GM20431 (cell line): Measurements from ENCODE around the gene IFIH1.

ENCODE experiments used
- in situ Hi-C: fragments of 300-500 bp; cut with MseI, MboI; formaldehyde crosslinking; loops from one replicate; pipeline ENCODE4 v1.15.0; 2020; ENCODE audit warnings: low sequenced_read_pairs; ENCODE audit not compliant: unreplicated experiment

The IFIH1 gene

DNA sequence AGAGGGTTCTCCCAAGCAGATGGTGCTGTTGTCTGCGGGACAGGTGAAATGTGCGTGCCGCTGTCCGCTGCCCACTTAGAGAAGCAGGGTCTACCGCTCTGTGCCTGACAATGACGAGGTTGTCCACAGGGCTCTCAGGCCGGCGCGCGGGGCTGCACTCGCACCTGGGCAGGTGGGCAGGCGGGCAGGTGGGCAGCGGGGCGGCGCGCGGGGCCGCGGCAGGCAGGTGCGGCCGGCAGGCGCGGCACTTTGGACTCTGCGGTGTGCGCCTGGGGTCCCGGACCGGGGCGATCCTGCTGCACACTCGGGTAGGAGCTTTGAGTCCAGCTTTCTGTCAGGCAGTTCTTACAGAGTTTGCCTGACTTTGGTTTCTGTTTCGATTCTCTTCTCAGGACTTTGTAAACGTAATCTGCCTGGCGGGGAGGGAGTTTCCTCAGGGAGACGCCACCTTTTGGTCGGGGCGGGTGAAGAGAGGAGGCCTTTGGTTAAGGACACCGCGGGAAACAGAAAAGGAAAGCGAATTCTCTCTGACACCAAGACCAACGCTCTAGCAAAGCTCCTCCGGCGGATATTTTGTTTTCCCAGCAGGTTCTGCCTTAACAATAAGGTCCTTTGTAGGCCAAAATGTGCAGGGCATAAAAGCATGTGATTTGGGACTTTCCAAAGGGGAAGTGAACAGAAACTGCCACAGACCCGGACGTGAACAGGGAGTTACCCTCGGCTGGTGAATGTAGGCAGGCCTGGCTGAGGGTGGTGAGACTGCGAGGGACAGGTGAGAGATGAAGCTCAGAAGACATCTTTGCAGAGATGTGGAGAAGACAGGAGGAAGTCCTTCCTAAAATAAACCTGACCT is at the start of gene IFIH1:
TSS of gene IFIH1 (minus strand) at position 357 of the 853 bp plus-strand sequence. CDS start 377 bp downstream, outside the sequence.
- in situ Hi-C loops = no loop called here

DNA sequence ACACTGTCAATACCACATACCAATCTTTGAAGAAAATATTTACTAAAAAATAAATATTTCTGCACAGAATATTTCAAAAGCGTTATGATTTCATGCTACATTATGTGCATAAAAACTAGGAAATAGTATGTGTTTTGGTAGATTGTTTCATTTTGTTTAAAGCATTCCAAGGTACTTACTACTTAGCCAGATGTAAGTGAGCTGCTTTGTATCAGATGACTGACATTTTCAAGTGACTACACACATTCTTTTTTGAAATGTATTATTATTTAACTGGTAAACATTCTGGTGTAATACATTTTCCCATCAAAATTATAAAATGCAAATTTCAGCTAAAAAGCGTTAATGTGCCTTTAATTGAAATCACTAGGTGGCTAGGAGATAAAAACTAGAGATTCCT is 46.9 kb upstream of the IFIH1 start:
- in situ Hi-C loops = no loop called here

DNA sequence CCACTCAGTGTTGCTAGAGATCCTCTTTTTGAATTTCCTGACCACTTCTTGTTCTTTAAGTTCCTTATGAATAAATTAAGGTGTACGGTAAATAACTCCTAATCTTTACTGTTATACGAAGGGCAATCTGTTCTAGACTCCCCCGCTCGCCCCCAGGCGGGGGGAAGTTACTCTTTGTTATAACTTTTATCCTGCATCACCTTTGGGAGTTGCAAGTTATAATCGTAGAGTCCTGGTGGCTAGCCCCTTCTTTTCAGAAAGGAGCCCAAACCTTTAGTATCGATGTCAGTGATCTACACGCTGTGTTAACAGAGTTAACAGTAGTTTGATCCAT is 26.1 kb upstream of the IFIH1 start:
- in situ Hi-C loops = no loop called here

- in situ Hi-C loops = no loop called here
Observed at GRCh38 chr2:162343824-162344616, 25.5 kb upstream of the IFIH1 start, which contains the start of gene GCA. Gene GCA, plus strand, starts transcription at chr2:162344132. Its CDS starts 117 bp downstream, at chr2:162344249.

DNA sequence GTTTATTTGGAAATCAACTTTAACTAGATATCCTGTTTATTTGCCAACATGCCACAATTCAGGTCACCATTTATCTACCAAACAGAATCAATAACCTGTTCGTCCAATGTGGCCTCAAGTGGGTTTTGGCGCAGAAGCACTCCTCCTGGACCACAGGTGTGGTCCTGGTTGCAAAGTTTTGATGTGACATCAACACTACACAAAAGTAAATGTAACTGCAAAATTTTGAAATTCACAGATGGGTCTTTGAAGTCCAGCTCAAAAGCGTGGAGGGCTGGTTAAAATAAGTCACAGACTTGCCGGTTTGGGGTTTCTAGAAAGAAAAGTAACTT is 25.0 kb upstream of the IFIH1 start:
- in situ Hi-C loops = no loop called here

- in situ Hi-C loops = no loop called here
Observed at GRCh38 chr2:162342841-162343240, 24.4 kb upstream of the IFIH1 start.

DNA sequence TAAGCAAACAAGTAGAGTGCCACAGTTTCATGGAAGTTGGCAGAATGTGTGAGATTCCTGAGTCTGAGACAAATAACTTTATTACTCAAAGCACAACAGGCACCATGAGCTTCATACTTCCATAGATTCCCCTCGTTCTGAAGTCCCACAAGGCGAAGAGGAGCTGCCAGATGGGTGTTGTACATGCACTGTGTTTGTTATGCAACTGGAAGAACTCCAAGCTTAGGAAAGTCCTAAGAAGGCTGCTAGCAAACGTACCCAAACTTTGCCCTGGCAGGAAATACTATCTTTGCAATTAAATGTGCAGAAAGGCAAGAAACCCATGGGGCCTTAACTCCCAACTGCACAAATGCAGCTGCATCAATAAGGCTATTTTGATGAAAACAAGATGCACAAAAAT is 23.8 kb upstream of the IFIH1 start:
- in situ Hi-C loops = no loop called here

DNA sequence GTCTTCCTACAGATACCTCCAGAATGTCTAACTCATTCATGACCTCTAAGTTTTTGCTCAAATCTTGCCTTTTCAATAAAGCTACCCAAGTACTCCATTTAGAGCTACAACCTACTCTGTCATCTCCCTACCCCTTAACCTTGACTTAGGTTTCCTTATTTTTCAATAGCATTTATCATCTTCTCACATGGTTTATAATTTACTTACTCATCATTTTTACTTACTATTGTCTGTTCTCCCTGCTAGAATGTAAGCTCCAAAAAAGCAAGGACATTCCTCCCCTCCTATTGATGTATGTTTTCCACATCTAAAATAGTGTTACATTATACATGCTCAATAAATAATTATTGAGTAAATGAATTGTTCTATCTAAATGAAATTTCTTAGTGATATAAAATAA is 22.3 kb upstream of the IFIH1 start:
- in situ Hi-C loops = no loop called here

DNA sequence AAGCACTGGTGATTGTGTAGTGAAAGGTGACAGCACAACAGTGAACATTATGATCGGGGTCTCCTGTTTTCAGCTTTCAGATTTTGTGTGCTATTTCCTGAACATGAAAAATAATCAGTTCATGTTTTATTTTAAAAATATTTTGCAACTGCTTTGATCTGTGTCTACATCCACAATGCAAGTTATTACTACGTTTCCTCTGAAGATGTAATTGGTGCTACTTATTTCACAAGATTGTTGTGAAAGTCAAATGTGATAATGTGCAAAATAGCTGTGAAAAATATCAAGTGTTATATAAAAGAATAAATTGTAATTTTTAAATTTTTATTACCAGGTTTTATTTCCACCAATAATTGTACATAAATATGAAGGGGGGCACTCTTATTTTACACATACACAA is 19.4 kb upstream of the IFIH1 start:
- in situ Hi-C loops = no loop called here

- in situ Hi-C loops = no loop called here
Observed at GRCh38 chr2:162333968-162334367, 15.5 kb upstream of the IFIH1 start.

DNA sequence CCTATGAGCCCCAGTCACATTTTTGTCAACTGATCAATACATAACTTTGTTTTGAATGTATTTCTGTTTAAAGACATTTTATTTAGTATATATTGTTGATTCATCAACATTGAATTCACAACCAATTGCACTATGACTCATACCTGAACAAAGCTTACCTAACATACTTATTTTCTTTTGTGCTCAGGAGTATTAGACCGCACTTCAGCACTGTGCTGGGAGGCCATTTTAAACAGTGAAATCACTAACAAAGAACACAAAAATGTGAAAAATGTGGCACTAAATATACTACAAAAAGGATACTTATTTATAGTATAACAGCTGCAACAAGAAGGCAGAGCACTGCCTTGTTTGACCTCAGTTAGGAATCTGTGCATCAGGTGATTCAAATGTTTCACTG is 12.4 kb upstream of the IFIH1 start:
- in situ Hi-C loops = no loop called here

DNA sequence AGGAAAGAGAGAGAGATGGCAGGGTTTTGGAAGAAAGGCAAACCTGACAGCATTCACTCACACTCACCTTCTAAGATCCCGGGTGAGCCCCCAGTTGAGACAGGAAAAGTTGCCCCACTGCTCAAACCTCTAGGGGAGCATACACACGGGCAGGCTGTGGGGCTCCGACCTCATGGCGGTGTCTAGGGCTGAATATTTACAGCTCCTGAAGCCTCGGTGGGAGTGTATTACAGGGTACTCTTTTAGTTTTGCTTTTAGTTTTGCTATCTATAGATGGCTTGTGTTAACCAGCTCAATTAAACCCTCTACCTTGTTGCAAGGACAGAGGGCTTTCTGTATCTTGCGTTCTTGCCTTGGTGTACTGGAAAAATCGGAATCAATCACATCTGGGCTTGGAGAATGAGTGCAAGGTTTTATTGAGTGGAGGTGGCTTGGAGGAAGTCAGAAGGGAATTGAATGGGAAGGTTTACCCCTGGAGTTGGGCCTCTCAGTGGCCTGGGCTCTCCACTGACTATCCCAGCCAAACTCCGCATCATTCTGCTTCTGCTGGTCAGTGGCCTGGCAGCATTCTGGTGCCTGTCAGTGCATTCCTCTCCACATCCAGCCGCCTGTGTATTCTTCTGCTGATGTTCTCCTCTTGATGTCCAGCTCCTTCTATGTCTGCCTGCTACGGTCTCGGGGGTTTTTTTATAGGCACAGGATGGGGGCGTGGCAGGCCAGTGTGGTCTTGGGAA is 10.1 kb upstream of the IFIH1 start:
- in situ Hi-C loops = no loop called here

GRCh38 chr2:162327806-162328205 is 9.3 kb upstream of the IFIH1 start:
- in situ Hi-C loops = no loop called here

GRCh38 chr2:162327134-162327769 is 8.8 kb upstream of the IFIH1 start:
- in situ Hi-C loops = no loop called here

- in situ Hi-C loops = no loop called here
Observed at GRCh38 chr2:162324953-162325352, 6.5 kb upstream of the IFIH1 start.

DNA sequence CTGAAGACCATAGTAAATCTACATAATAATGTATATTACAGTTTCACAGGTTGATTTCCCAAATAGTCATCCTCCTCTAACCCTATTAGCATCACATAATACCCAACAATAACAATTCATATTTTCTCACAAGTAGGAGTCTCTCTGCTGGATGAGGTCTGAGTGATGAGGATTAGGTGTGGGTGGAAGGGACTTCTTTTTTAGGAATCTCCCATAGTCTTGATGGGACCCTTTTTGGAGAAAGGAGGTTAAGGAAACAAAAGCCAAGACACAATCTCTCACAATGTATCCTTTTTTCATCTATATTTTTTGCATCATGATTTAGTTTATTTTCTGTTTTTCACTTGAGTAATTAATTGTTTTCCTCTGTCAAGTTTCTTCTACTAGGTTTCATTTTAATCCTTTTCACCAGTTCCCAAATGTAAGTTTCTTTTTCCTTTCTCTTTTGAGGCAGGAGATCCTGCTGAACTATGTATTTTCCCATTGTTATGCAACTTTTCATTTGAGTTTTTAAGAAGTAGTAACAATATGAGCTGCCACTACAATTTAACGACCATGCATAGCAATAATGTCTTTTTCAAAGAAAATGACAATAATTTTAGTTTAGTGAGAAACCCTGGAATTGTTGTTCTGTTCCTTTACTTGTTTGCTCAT is 2.5 kb upstream of the IFIH1 start:
- in situ Hi-C loops = no loop called here

- in situ Hi-C loops = no loop called here
Observed at GRCh38 chr2:162317861-162318327, 590 bp downstream of the IFIH1 start.

GRCh38 chr2:162317058-162317742 is 1.3 kb downstream of the IFIH1 start:
- in situ Hi-C loops = no loop called here

- in situ Hi-C loops = no loop called here
Observed at GRCh38 chr2:162316590-162316989, 1.9 kb downstream of the IFIH1 start.
